Epidermal melanocyte (primary cell): Measurements from ENCODE around the gene RDH16.
"Not testable (repeated sequence)": the region's sequence is repeated elsewhere in the genome, so short reads cannot be mapped to it uniquely, and the experiment has no call there.

Source experiments
- DNase-seq: peaks from one replicate; pipeline ENCODE4 v3.0.0; 2011; ENCODE audit warnings: low spot score; ENCODE audit not compliant: insufficient read length

RDH16 gene

DNA sequence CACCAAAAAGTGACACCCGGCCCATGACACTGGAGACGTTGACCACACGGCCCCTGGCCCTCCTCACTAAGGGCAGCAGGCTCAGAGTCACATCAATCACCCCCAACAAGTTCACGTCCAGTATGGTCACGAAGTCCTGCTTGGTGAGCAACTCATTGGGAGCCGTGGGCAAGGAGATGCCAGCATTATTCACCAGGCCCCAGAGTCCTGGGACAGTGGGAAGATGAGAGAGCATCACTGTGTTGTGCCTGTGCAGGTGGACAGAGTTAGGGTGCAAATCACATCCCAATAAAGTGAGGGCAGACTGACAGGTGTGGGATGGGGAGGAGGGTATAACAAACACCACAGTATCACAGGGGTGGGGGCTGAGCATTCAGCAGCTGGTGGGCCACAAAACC lies 2.5 kb downstream of the RDH16 start:
- no peak for DNase-seq

- DNase-seq, result no peak
Measured at GRCh38 chr12:56954057-56954957, 3.1 kb downstream of the RDH16 start.

- DNase-seq, result no peak
Measured at GRCh38 chr12:56953314-56953713, 4.1 kb downstream of the RDH16 start.

GRCh38 chr12:56951582-56952339 lies 5.6 kb downstream of the RDH16 start:
- no peak for DNase-seq

GRCh38 chr12:56948881-56949280 lies 8.5 kb downstream of the RDH16 start:
- DNase-seq, result no peak

DNA sequence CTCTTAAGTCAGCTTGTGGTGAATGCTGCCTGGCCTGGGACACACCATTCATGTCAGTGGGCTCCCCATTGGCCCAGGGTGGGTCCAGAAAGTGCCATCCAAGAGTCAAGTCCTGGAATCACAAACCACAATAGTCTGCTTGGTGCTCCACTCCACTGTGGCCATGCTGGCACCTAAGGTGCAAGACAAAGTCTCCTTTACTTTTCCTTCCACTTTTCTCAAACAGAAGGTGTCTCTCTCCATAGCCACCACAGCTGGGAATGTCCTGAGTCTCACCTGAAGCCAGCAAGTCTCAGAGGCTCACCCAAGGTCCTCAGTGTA lies 9.0 kb downstream of the RDH16 start:
- DNase-seq, result no peak

GRCh38 chr12:56947633-56948456 lies 9.6 kb downstream of the RDH16 start:
- no peak for DNase-seq

DNA sequence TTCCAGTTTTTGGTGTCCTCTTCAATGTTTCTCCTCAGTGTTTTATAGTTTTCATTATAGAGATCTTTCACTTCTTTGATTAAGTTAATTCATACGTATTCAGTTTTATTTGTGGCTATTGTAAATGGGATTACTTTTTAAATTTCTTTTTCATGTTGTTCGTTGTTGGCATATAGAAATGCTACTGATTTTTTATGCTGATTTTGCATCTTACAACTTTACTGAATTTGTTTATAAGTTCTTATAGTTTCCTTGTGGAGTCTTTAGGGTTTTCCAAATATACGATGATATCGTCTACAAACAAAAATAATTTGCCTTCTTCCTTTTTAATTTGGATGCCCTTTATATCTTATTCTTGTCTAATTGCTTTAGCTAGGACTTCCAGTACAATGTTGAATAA lies 13.5 kb downstream of the RDH16 start:
- DNase-seq, result no peak

GRCh38 chr12:56943374-56943773 lies 14.0 kb downstream of the RDH16 start:
- DNase-seq, result not testable (repeated sequence)

- no peak for DNase-seq
Measured at GRCh38 chr12:56941299-56942017, 15.9 kb downstream of the RDH16 start.

GRCh38 chr12:56940942-56941298 lies 16.5 kb downstream of the RDH16 start:
- not testable (repeated sequence) for DNase-seq

DNA sequence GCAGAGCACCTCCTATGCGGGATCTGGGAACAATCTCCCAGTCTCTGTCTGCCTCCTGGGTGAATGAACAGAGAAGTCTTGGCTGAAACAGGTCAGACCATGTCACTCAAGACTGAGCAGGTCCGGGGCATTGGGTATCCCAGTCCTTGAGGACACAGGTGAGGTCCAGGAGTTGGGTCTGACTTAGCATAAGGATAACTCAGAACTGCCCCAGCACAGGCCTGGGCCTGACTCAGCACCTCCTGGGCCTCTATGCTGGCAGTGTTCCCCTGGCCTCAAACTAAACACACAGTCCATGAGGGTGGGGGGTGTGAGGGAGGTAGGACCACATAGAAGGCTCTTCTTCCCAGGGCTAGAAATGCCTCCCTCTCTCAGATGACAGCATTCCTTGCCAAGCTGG lies 21.7 kb downstream of the RDH16 start:
- no peak for DNase-seq

- DNase-seq, result no peak
Measured at GRCh38 chr12:56935157-56935556, 22.3 kb downstream of the RDH16 start.

- DNase-seq, result no peak
Measured at GRCh38 chr12:56933826-56934625, 23.4 kb downstream of the RDH16 start, which contains the start of gene SDR9C7. Gene SDR9C7, minus strand, starts transcription at chr12:56934408. Its CDS starts 147 bp downstream, at chr12:56934261.

DNA sequence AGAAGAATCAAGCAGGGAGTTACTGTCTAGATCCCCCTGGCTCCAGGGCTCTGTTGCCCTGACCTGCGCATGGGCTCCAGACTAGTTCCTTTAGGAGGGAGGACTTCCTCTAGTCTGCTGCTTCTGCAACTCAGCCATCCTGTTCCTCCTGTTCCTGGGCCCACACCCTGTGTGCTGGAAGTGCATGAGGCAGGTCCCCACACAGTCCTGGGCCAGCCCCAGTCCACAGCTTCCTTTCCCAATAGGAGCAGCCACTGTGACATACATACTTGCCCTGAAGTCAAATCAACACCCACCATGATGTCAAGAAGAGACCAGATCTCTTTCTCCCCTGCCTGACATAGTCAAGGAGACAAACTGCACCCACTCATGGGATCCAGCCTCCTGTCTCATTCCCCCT lies 24.5 kb downstream of the RDH16 start:
- no peak for DNase-seq

DNA sequence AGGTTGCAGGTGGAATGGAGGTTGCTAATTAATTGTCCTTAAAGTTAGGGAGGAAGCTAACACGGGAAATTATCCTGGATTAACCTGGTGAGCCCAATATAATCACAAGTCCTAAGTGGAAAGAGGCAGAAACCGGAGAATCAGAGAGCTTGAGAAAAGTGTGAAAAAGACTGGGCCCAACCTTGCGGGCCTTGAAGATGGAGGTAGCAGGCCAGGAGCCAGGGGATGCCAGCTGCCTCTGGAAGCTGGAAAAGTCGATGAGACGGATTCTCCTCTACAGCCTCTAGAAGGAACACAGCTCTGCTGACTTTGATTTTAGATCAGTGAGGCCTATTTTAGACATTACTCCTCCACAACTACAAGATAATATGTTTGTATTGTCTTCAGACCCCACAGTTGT lies 25.3 kb downstream of the RDH16 start:
- DNase-seq, result no peak

- no peak for DNase-seq
Measured at GRCh38 chr12:56931474-56931978, 25.9 kb downstream of the RDH16 start.

- no peak for DNase-seq
Measured at GRCh38 chr12:56930241-56930640, 27.2 kb downstream of the RDH16 start.

DNA sequence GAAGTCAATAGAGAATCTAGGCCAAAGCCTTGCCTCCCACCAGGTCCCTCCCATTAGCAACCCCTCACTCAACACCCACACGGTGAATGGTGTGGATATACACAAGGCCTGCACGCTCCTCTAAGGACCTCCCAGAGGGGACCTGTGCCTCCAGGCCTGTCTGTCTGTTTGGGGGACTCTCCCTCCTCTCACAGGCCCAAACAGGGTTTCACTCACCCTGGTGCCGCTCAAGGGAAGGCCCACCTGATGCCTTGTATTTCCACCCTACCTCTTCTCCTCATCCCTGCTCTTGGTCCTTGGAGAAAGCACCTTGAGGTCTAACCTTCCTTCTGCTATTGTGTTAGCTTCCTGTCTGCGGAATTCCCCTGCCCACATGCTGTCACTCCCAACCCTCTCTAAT lies 27.6 kb downstream of the RDH16 start:
- DNase-seq, result no peak

DNA sequence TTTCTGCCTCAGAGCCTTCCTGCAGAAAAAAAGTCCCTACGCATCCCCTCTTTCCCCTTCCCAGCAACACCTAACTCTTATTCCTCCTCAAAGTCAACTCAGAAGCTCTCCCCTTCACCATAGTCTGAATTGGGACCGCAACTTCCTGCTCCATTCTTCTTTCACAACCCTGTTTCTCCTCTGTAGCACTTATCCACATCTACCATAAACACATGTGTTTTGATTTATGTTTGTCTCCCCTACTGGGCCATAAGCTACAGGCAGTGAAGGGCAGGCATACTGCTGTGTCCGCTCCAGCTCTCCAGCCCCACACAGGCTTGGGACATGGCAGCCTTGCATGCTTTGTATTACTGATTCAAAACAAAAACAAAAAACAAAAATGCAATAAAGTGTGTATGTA lies 29.1 kb downstream of the RDH16 start:
- DNase-seq, result no peak
